Stomach smooth muscle (tissue), 2 donors: ENCODE results near the gene SIPA1.
"Not testable (repeated sequence)": the region's sequence is repeated elsewhere in the genome, so short reads cannot be mapped to it uniquely, and the experiment has no call there.

Experiments
- H3K27ac ChIP-seq: one replicate; pipeline ENCODE4 v1.7.0; 2013; ENCODE audit warnings: mild to moderate bottlenecking, low read length, inconsistent platforms
- H3K27me3 ChIP-seq, 2 donors: one replicate each; pipeline ENCODE4 v1.7.0; 2013; ENCODE audit warnings: low read length in 2 of 2; ENCODE audit not compliant: insufficient read depth in 2 of 2, control insufficient read depth in 1 of 2
- H3K36me3 ChIP-seq, 2 donors: one replicate each; pipeline ENCODE4 v1.7.0; 2013; ENCODE audit warnings: low read length in 2 of 2; ENCODE audit not compliant: control insufficient read depth in 2 of 2, insufficient read depth in 2 of 2
- H3K4me1 ChIP-seq: one replicate; pipeline ENCODE4 v1.7.0; 2013; ENCODE audit warnings: low read length; ENCODE audit not compliant: control insufficient read depth, insufficient read depth
- H3K4me3 ChIP-seq, 2 donors: one replicate each; pipeline ENCODE4 v1.7.0; 2013; ENCODE audit warnings: low read length in 2 of 2
- H3K9ac ChIP-seq, 2 donors: one replicate each; pipeline ENCODE4 v1.7.0; 2013; ENCODE audit warnings: low read length in 2 of 2, mild to moderate bottlenecking in 1 of 2
- H3K9me3 ChIP-seq, 2 donors: one replicate each; pipeline ENCODE4 v1.7.0; 2013; ENCODE audit warnings: low read length in 2 of 2; ENCODE audit not compliant: control insufficient read depth in 2 of 2
- donor health status: healthy.
- donor health status: Pancreatic carcinoma.

SIPA1 gene

DNA sequence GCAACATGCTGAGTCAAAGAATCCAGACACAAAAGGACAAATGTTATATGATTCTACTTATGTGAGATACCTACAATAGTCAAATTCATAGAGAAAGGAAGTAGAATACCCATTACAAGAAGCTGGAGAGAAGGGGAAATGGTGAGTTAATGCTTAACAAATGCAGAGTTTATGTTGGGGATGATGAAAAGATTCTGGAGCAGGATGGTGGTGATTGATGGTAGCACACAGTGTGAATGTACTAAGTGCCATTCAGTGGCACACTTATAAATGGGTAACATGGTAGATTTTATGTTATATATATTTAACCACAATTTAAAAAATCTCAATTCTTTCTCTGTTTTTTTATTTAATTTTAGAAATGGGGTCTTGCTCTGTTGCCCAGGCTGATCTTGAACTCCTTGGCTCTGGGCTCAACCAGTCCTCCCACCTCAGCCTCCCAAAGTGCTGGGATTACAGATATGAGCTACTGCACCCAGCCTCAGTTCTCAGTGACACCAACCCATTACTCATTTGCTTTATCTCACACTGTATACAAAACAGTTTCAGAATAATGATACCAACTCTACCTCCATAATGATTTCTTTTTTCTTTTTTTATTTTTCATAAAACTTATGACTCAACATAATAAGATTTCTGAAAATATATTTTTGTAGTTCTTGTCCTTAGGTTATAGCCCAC, 34.4 kb downstream of the SIPA1 start:
- no peaks in the 10 kb centered on the region for H3K36me3 ChIP-seq
- H3K4me3 ChIP-seq: no peak overlapping the region
- H3K4me1 ChIP-seq: no peaks in the 10 kb centered on the region
- no peaks in the 10 kb centered on the region for H3K9me3 ChIP-seq
- no peak overlapping the region for H3K27ac ChIP-seq
- H3K9ac ChIP-seq: no peak overlapping the region
- H3K27me3 ChIP-seq: no peaks in the 10 kb centered on the region

DNA sequence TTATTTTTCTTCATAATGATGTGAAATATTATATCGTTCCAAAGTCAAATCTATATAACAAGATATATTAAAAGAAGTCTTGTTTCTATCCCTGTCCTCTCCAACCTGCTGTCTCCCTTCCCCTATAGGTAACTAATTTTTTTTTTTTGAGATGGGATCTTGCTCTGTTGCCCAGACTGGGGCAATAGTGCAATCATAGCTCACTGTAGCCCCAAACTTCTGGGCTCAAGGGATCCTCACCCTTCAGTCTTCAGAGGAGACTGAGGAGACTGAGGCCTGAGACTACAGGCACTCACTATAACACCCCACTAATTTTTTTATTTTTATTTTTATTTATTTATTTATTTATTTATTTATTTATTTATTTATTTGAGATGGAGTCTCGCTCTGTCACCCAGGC, 35.1 kb downstream of the SIPA1 start:
- Histone ChIP-seq H3K4me3 (no peak overlapping the region), H3K27ac (no peak overlapping the region), H3K36me3 (no peaks in the 10 kb centered on the region), H3K9me3 (no peaks in the 10 kb centered on the region), H3K27me3 (no peaks in the 10 kb centered on the region), H3K9ac (no peak overlapping the region), H3K4me1 (no peaks in the 10 kb centered on the region)

DNA sequence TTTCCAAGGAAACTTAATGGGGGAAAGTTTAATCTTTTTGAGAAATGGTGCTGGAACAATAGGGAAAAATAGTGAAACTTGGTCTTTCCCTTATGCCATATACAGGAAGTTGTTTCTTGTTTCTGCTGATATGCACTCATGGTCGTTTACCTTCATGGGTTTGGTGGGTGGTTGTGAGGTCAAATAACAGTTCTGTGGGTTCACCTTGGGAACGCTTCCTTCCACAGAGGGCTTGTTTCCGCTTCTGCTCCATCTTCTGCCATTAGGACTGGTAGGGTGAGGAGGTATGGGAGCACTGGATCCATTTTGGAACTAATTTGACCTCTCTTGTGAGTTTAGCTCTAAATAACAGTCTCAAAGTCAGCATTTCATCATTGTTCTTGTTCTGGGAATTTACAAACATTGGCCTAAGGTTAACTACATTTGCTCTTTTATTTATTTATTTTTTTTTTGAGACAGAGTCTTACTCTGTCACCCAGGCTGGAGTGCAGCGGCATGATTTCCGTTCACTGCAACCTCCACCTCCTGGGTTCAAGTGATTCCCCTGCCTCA, 42.4 kb downstream of the SIPA1 start:
- H3K4me1 ChIP-seq: no peaks in the 10 kb centered on the region
- H3K4me3 ChIP-seq: no peak overlapping the region
- H3K27ac ChIP-seq: no peak overlapping the region
- no peaks in the 10 kb centered on the region for H3K36me3 ChIP-seq
- H3K9ac ChIP-seq: no peak overlapping the region
- H3K27me3 ChIP-seq: no peaks in the 10 kb centered on the region
- H3K9me3 ChIP-seq: no peaks in the 10 kb centered on the region

DNA sequence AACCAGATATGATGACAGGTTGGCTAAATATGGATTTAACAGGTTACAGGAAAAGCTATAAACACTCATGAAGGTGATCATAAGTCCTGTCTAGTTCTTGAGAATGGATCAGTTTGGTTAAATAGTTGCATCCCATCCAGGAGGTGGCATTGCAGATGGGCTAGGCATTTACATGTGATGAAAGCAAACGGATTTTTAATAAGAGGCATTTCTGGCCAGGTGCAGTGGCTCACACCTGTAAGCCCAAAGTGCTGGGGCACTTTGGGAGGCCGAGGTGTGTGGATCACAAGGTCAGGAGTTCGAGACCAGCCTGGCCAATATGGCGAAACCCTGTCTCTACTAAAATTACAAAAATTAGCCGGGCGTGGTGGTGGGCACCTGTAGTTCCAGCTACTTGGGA, 45.6 kb downstream of the SIPA1 start:
- H3K9ac ChIP-seq, H3K27ac ChIP-seq, H3K9me3 ChIP-seq, H3K36me3 ChIP-seq, H3K4me1 ChIP-seq, H3K4me3 ChIP-seq, H3K27me3 ChIP-seq: not testable (repeated sequence)

DNA sequence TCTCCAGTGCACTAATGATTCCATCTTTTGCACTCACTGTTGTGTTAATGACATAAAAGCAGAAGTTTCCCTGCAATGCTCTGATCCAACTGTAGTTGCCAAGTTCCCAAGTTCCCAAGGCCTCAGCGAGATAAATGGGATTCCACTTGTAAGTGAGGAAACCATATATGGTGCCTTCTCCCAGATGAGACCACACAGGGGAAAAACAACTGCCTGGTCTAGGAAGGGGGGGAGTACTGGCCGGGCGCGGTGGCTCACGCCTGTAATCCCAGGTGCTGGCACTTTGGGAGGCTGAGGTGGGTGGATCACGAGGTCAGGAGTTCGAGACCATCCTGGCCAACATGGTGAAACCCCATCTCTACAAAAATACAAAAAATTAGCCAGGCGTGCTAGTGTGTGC, 48.1 kb downstream of the SIPA1 start:
- H3K4me3 ChIP-seq: no peak overlapping the region
- H3K9ac ChIP-seq: no peak overlapping the region
- peak overlapping the region; percentile 76 for H3K27ac ChIP-seq
- no peaks in the 10 kb centered on the region for H3K27me3 ChIP-seq
- H3K9me3 ChIP-seq: no peaks in the 10 kb centered on the region
- peaks cover 10% of the 10 kb centered on the region for H3K4me1 ChIP-seq
- no peaks in the 10 kb centered on the region for H3K36me3 ChIP-seq

- H3K27ac ChIP-seq, H3K4me3 ChIP-seq, H3K36me3 ChIP-seq, H3K27me3 ChIP-seq, H3K4me1 ChIP-seq, H3K9me3 ChIP-seq, H3K9ac ChIP-seq: not testable (repeated sequence)
Observed at GRCh38 chr11:65691847-65692246, 53.9 kb downstream of the SIPA1 start.

DNA sequence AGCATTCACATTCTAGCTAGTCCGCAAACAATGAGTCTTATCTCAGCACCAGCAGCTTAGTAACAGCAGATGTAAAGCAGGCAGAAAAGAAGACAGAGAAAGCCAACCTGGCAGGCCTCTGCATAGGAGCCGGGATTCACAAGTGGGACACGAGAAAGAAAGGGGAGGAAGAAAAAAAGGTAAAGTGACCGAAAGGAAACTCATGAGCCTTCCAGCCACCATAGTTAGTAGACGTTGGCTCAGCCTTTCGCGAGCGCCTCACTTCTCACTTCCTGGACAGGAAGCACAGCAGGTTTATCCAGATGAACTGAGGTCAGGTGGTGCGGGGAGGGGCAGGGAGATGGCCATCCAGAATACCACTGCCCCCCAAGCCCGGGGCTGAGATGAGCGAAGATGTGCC, 54.5 kb downstream of the SIPA1 start:
- Histone ChIP-seq H3K4me3 (no peak overlapping the region), H3K36me3 (no peaks in the 10 kb centered on the region), H3K9me3 (no peaks in the 10 kb centered on the region), H3K27me3 (no peaks in the 10 kb centered on the region), H3K4me1 (peaks cover 6% of the 10 kb centered on the region), H3K9ac (no peak overlapping the region), H3K27ac (no peak overlapping the region)

GRCh38 chr11:65695459-65696241, 57.7 kb downstream of the SIPA1 start:
- H3K36me3 ChIP-seq: no peaks in the 10 kb centered on the region
- peaks cover 6% of the 10 kb centered on the region for H3K4me1 ChIP-seq
- no peaks in the 10 kb centered on the region for H3K9me3 ChIP-seq
- H3K27ac ChIP-seq: no peak overlapping the region
- H3K27me3 ChIP-seq: peaks cover 0 to 2% of the 10 kb centered on the region in 2 donors
- H3K9ac ChIP-seq: no peak overlapping the region
- no peak overlapping the region for H3K4me3 ChIP-seq

- H3K4me1 ChIP-seq: peaks cover 6% of the 10 kb centered on the region
- no peaks in the 10 kb centered on the region for H3K9me3 ChIP-seq
- H3K27ac ChIP-seq: no peak overlapping the region
- H3K4me3 ChIP-seq: no peak overlapping the region
- no peak overlapping the region for H3K9ac ChIP-seq
- no peaks in the 10 kb centered on the region for H3K36me3 ChIP-seq
- peaks cover 0 to 2% of the 10 kb centered on the region in 2 donors for H3K27me3 ChIP-seq
Observed at GRCh38 chr11:65696802-65697552, 59.1 kb downstream of the SIPA1 start.

GRCh38 chr11:65698205-65698604, 60.3 kb downstream of the SIPA1 start:
- no peak overlapping the region for H3K27ac ChIP-seq
- H3K36me3 ChIP-seq: no peaks in the 10 kb centered on the region

More at GRCh38 chr11:65698205-65698604, 60.3 kb downstream of the SIPA1 start:
- no peaks in the 10 kb centered on the region for H3K9me3 ChIP-seq
- no peak overlapping the region for H3K4me3 ChIP-seq
- no peak overlapping the region for H3K9ac ChIP-seq
- peaks cover 0 to 2% of the 10 kb centered on the region in 2 donors for H3K27me3 ChIP-seq
- peaks cover 6% of the 10 kb centered on the region for H3K4me1 ChIP-seq
